NCI-H2171 (cell line): ENCODE measurements around the gene SNX24.
A peak's percentile ranks its signal among the peaks of the same experiment; 100 is the strongest.
"Not testable (repeated sequence)": the region's sequence is repeated elsewhere in the genome, so short reads cannot be mapped to it uniquely, and the experiment has no call there.

Experiments used
- DNase-seq: peaks from one replicate; lab custom pipeline; 2025; lab: John Stamatoyannopoulos, UW

SNX24 gene

DNA sequence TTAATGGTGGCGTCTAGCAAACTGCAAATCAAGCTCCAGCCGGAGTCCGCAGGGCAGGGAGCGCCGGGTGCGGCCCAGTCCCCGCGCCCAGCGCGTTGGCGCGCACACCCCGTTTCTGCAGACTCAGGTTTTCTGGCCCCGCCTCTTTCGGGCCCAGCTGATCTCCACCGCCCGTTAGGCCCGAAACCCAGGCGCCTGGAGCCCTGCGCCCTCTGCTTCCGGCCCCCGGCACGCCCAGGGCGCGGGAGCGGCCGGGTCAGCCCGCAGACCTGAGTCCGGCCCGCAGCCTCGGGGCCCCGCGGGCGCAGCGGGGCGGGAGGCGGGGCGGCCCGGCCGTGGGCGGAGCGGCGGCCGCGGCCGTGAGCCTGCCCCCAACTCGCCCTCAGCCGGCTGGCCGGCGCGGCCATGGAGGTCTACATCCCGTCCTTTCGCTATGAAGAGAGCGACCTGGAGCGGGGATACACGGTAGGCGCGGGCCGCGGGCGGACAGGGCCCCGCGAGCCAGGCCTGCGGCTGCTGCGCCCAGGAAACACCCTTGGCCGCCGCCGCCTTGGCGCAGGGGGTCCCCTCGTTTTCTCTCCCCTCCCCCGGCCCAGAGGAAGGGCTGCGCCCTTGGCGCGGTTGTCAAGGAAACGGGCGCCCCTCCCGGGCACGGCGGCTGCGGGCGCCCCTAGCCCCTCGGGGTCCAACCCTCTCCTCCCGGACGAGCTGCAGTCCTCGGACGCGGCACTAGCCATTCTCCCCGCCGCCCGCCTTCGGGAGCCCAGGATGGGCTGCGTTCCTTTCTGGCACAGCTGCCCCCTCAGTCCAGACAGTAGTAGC is at the start of gene SNX24:
Gene SNX24, plus strand, starts transcription at position 385 of the 822 bp plus-strand sequence. Its CDS starts 21 bp downstream, at position 406.
- DNase-seq: peak; percentile 44

GRCh38 chr5:122805481-122805880 is 39.9 kb upstream of the SNX24 start:
- DNase-seq: no peak

DNA sequence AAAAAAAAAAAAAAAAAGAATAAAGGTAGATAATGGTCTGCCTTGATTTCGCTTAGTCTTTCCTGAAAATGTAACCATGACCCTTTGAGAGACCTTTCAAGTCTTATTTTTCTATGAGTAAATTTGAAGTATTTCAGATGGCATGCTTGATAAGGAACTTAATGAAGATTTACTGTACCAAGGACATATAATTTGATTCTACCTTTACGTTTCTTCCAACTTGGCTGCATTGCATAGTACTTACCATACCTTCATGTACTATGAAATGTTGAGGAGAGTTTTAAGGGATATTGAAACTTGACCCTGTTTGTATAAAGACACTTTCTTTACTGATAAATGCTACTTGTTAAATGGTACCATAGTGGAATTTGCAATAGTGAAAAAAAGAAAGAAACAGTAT is 35.0 kb upstream of the SNX24 start:
- no peak for DNase-seq

DNA sequence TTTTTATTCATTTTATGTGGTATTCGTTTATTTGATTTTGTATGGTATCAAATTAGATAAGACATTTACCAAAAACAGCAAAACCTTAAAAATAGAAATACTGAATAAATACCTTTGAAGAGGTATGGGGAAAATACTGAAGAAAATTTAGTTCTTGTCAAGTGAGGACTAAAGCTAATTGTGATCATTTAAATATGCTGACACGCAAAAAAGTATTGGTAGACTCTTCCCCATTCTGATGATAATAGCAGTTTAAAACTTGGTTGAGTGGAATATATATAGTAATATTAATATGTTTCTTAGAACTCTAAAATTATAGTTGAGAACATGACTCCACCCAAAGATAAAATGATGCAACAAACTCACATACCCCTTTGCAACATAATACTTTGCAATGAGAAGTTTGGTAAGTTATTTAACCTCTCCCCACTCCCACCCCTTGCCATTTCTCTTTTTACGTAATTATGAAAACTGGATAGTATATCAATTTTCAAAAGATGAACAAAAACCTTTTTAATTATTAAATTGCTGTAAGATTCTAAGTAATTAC is 30.1 kb upstream of the SNX24 start:
- no peak for DNase-seq

- DNase-seq: no peak
Measured at GRCh38 chr5:122816756-122817155, 28.7 kb upstream of the SNX24 start.

DNA sequence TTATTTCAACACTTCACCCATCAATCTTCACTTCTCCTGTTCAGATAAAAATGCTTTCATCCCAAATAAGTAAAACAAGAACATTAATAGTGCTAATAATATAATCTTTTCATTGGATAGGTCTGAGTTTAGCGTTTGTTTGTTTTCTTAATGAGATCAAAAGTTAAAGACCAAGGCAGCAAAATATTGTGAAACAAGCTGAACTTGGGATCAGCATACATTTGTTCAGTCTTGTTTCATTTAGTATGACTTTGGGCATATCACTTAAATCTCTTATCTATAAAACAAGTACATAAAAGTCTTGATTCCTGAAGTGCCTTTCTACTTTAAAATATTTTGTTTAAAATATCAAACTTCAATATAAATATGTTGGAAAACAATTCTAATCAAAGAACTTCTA is 13.4 kb upstream of the SNX24 start:
- DNase-seq: no peak

GRCh38 chr5:122835681-122836080 is 9.7 kb upstream of the SNX24 start:
- DNase-seq: no peak

GRCh38 chr5:122836947-122837346 is 8.5 kb upstream of the SNX24 start:
- no peak for DNase-seq

- no peak for DNase-seq
Measured at GRCh38 chr5:122839731-122840130, 5.7 kb upstream of the SNX24 start.

- DNase-seq: no peak
Measured at GRCh38 chr5:122842016-122842580, 3.3 kb upstream of the SNX24 start.

DNA sequence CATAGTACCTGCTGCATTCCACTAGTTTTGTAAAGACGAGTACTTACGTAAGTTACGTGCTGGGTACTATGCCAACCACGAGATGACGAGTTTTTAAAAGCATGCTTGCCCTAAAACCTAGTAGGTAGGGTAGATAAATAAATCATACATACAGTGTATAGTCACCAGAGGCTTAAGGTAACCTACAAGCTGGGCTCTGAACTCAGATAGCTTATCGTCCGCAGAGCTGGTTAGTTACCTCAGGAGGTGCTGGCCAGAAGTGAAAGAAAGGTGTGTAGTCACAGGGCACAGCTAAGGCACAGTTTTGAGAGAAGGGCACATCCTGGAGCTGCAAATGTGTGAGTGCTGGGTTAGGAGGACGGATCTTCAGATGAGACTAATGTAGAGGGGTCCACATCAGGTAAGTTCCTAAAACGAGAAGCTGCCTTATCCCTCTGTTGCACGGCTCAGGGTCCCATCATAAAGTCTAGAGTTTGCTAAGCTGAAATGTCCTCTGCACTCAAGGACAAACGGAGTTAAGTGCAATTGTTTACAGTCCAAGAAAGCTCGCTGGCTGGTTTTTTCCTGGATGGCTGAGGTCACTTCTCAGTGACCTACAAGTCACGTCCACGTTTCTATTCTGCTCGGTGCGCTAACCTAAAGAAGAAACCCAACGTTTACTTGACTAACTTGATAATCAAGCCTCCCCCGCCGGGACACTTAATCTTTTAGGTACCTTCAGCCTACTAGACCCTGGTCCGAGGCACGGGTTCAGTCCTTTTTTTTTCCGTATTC is 1.1 kb upstream of the SNX24 start:
- no peak for DNase-seq

- no peak for DNase-seq
Measured at GRCh38 chr5:122844910-122845228, 544 bp upstream of the SNX24 start.

- no peak for DNase-seq
Measured at GRCh38 chr5:122846051-122846550, 688 bp downstream of the SNX24 start.

- no peak for DNase-seq
Measured at GRCh38 chr5:122847687-122848081, 2.3 kb downstream of the SNX24 start.

DNA sequence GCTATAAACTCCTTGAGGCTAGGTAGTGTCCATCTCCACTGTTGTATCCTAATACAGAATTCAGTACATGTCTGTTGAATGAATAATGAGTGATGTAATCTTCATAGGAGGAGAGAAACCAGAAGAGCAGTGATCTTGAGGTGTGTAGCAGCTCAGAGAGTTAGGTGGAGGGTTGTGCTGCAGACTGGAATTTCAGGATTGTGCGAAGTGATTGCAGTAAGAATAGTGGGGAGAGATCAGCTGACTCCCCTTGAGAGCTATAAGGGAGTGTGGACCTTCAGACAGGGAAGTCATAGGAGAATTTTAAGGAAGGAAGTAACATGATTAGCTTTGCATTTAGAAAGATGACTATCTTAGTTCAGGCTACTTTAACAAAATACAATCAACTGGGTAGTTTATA is 4.4 kb downstream of the SNX24 start:
- no peak for DNase-seq

DNA sequence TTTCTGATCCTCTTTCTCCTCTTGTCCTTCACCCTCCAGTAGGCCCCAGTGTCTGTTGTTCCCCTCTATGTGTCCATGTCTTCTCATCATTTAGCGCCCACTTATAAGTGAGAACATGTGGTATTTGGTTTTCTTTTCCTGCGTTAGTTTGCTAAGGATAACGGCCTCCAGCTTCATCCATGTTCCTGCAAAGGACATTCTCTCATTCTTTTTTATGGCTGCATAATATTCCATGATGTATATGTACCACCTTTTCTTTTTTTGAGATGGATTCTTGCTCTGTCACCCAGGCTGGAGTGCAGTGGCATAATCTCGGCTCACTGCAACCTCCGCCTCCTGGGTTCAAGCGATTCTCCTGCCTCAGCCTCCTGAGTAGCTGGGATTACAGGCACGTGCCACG is 12.1 kb downstream of the SNX24 start:
- DNase-seq: not testable (repeated sequence)

DNA sequence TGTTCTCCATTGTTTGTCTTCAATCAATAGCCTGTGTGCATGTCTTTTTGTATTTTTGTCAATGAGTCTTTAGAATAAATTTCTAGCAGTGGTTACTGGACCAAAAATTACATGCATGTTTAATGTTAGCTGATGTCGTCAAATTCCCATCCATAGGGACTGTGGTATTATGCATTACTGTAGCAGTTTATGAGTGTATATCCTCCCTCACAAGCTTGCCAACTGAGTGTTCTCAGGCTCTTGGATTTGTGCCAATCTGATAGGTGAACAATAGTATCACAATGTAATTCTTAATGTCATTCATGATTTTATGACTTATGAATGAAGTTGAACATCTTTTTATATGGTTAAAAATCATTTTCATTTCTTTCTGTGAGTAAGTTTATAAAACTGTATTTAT is 13.0 kb downstream of the SNX24 start:
- DNase-seq: no peak

DNA sequence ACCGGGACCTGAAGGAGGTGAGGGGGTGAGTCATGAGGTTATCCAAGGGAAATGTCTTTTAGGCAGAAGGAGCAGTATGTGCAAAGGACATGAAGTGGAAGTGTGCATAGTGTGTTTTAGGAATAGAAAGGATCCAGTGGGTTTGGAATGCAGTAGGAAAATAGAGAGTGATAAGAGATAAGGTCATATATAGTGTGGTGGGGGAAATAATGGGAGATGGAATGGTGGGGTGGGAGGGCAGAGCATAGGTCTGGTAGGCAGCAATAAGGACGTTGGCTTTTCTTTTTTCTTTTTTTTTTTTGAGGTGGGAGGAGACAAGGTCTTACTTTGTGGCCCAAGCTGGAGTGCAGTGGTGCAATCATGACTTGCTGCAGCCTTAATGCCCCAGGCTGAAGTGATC is 17.8 kb downstream of the SNX24 start:
- DNase-seq: no peak

DNA sequence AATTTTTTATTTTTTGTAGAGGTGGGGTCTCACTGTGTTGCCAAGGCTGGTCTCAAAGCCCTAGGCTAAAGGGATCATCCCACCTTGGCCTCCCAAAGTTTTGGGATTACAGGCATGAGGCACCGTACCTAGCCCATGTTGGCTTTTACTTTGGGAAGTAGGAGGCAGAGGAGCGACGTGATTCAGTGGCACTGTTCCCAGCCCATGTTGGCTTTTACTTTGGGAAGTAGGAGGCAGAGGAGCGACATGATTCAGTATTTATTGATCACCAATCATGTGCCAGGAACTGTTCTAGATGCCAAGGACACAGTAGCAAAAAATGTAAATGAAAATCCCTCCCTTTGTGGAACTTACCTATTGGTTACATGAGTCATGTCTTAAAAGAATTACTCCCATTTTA is 18.3 kb downstream of the SNX24 start:
- no peak for DNase-seq

GRCh38 chr5:122864400-122864799 is 19.0 kb downstream of the SNX24 start:
- DNase-seq: no peak

GRCh38 chr5:122864842-122865241 is 19.4 kb downstream of the SNX24 start:
- DNase-seq: no peak

- no peak for DNase-seq
Measured at GRCh38 chr5:122870219-122870856, 24.9 kb downstream of the SNX24 start.
